Heart left ventricle (tissue), 16 donors: ENCODE results near the gene GRK3. TPM values are rescaled to one million over a fixed set of nuclear protein-coding genes. Genes with fewer than 3 reads are reported as not detected.

ENCODE experiments used
- ATAC-seq, 4 donors: fragments of 200-7000 bp; cut with Tn5 transposase; one replicate each; pipeline ENCODE4 v1.9.1; 2020 to 2022; ENCODE audit warnings: moderate library complexity in 4 of 4, mild to moderate bottlenecking in 3 of 4, moderate number of reproducible peaks in 1 of 4
- DNase-seq, 5 donors: peaks; one replicate each; pipeline ENCODE4 v3.0.0-alpha.2; 2020
- H3K27ac ChIP-seq, 12 donors: fragments of 200-600 bp; sonication (generic) in 4 of 12; one replicate each; pipeline versions ENCODE4 v1.5.0 to v1.8.0; 2016 to 2022; ENCODE audit warnings: mild to moderate bottlenecking in 2 of 12
- H3K27me3 ChIP-seq, 9 donors: fragments of 200-600 bp; sonication (generic) in 2 of 9; one replicate each; pipeline versions ENCODE4 v1.5.1 to v1.8.0; 2016 to 2022; ENCODE audit warnings: mild to moderate bottlenecking in 3 of 9
- H3K36me3 ChIP-seq, 9 donors: fragments of 200-600 bp; sonication (generic) in 2 of 9; one replicate each; pipeline versions ENCODE4 v1.5.0 to v1.8.0; 2018 to 2022; ENCODE audit warnings: mild to moderate bottlenecking in 2 of 9
- H3K4me1 ChIP-seq, 12 donors: fragments of 200-600 bp; sonication (generic) in 4 of 12; one replicate each; pipeline versions ENCODE4 v1.5.0 to v1.8.0; 2016 to 2022; ENCODE audit warnings: mild to moderate bottlenecking in 3 of 12
- H3K4me3 ChIP-seq, 12 donors: fragments of 200-600 bp; sonication (generic) in 4 of 12; one replicate each; pipeline versions ENCODE4 v1.5.0 to v1.8.0; 2017 to 2022; ENCODE audit warnings: mild to moderate bottlenecking in 9 of 12, moderate library complexity in 4 of 12
- H3K9me3 ChIP-seq, 12 donors: fragments of 200-600 bp; sonication (generic) in 4 of 12; one replicate each; pipeline versions ENCODE4 v1.5.0 to v1.8.0; 2016 to 2022; ENCODE audit warnings: mild to moderate bottlenecking in 1 of 12
- POLR2A ChIP-seq, 2 donors: fragments of 450-650 bp; IDR thresholded peaks; one replicate each; pipeline ENCODE4 v1.6.1; 2017; ENCODE audit warnings: antibody characterized with exemption in 2 of 2, mild to moderate bottlenecking in 2 of 2, moderate library complexity in 2 of 2
- WGBS, 4 donors: extraction: QIAGEN DNeasy Blood & Tissue Kit in 2 of 4; methylation state at CpG; one replicate each; pipeline versions ENCODE4 v1.1.5 to v1.1.7; 2013 to 2018; 5-methylcytosine and 5-hydroxymethylcytosine counted together
- intact Hi-C, 10 donors: fragments of 100-400 bp; cut with DNase I; formaldehyde crosslinking; loops; one replicate each; pipeline versions ENCODE4 v1.11.1 to v1.14.2; 2022
- polyA plus RNA-seq, 2 donors: library from polyadenylated mRNA; stranded (reverse); fragments of 200-250 nt; gene quantifications; one replicate each; pipeline ENCODE4 v1.2.3, GENCODE V29; 2013
- total RNA-seq, 9 donors: library from RNA; depleted of rRNA in 2 of 9; stranded (reverse); fragments of >200 nt in 2 of 9; fragmentation: NEBNext Ultra II Directional in 3 of 9; extraction: Animal tissue kit (Norgen Biotek cat#: 25700) in 3 of 9; gene quantifications; one replicate each; pipeline versions ENCODE4 v1.1.0 to v1.2.4, GENCODE V29; 2016 to 2023
- TF ChIP-seq, protein P1 (sequence below), 12 donors: fragments of 200-600 bp; sonication (generic) in 4 of 12; IDR thresholded peaks; one replicate each; pipeline versions ENCODE4 v1.5.0 to v1.8.0; 2018 to 2022; ENCODE audit warnings: antibody characterized with exemption in 12 of 12, mild to moderate bottlenecking in 5 of 12
- donor health status: ischemic (EF 13 %, LVEDD 7.1; RV severe dilation, severe dysfunction).
- donor health status: healthy with polysubstance abuse.
- donor health status: DM: no; HTN: yes; CAD: no.
- donor health status: DM: no; HTN: no; CAD: no.
- donor health status: ischemic (EF 25% LVEDD 6.9; RV normal size, moderate dysfunction).
- donor health status: ischemic (EF 25% LVEDD 5.7; RV mildly dilated, moderate dysfunction).
- donor health status: healthy.
- donor health status: DM: yes; HTN: yes; CAD: no.
- donor health status: ischemic (EF 35%, LVEDD 5.7; RV mildly dilated, moderate dysfunction).
- donor health status: nonischemic (EF 11% LVEDD 7.7; RV severe dilation, severe dysfunction).
- donor health status: DM: yes; HTN: yes; CAD: no.
- donor health status: PGD.
- donor health status: ischemic (EF 29% LVEDD 5.4; RV normal size, mild dysfunction).
- donor health status: nonischemic (EF 23%, LVEDD 6.1; RV moderate dilation, normal function).

GRK3 gene
- total and polyA plus RNA-seq, 11 donors: 1.1 to 16.2 (median 5.9) TPM

DNA sequence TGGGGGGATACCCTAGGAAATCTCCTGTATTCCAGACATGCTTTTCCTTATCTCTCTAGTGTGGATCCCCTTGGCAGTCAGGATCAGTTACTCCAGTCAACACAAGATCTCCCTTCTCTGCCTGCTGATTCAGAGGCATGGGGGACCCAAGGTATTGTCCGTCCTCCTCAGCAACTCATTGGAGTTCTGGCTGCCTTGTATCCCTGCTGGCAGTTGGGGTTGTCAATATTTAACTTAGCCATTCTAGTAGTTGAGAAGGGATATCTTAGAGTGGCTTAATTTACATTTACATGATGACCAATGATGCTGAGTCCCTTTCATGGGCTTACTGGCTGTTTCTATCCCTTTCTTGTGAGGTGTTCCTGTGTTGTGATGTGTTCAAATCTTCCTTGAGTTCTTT is 74.2 kb downstream of the GRK3 start:
- Histone ChIP-seq H3K27ac (no peak overlapping the region), H3K9me3 (peaks cover 0 to 9% (median 1%) of the 10 kb centered on the region in 12 donors), H3K4me1 (peaks cover 0 to 4% (median under 1%) of the 10 kb centered on the region in 12 donors), H3K27me3 (no peaks in the 10 kb centered on the region), H3K36me3 (peaks cover 0 to 9% (median 0%) of the 10 kb centered on the region in 9 donors), H3K4me3 (no peak overlapping the region)
- intact Hi-C loops: no loop called here
- no peak for DNase-seq
- TF ChIP-seq POLR2A (IDR thresholded peaks at IDR 0.05): no peak
- TF ChIP-seq, protein P1, sequence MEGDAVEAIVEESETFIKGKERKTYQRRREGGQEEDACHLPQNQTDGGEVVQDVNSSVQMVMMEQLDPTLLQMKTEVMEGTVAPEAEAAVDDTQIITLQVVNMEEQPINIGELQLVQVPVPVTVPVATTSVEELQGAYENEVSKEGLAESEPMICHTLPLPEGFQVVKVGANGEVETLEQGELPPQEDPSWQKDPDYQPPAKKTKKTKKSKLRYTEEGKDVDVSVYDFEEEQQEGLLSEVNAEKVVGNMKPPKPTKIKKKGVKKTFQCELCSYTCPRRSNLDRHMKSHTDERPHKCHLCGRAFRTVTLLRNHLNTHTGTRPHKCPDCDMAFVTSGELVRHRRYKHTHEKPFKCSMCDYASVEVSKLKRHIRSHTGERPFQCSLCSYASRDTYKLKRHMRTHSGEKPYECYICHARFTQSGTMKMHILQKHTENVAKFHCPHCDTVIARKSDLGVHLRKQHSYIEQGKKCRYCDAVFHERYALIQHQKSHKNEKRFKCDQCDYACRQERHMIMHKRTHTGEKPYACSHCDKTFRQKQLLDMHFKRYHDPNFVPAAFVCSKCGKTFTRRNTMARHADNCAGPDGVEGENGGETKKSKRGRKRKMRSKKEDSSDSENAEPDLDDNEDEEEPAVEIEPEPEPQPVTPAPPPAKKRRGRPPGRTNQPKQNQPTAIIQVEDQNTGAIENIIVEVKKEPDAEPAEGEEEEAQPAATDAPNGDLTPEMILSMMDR (IDR thresholded peaks at IDR 0.05): no peak
- no peak for ATAC-seq
- 97 to 100% (median 100%) methylated on average over 1 of the region's 1 CpG for WGBS, 4 donors

DNA sequence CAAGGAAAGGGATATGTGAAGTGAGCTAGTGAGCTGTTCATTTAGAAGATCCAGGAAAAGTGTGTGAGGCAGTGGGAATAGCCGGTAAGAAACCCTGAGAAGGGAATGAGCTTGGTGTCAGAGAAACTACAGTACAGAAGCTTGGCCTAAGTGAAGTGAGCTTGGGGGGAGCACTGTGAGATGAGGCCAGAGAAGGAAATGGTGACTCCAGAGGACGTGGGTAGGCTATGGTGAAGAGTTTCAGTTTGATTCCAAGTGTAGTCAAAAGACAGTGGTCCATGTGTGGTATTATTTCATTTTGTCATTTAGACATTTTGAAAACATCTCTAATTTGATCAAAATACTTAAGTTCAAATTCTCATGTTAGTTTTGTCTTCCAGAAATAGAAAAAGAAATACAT is 77.2 kb downstream of the GRK3 start:
- Histone ChIP-seq H3K36me3 (peaks cover 0 to 9% (median 0%) of the 10 kb centered on the region in 9 donors), H3K4me1 (peaks cover 0 to 15% (median 5%) of the 10 kb centered on the region in 12 donors), H3K4me3 (no peak overlapping the region), H3K27ac (no peak overlapping the region), H3K27me3 (no peaks in the 10 kb centered on the region), H3K9me3 (peaks cover 0 to 9% (median 1%) of the 10 kb centered on the region in 12 donors)
- no peak for DNase-seq
- no peak for ATAC-seq
- TF ChIP-seq POLR2A (IDR thresholded peaks at IDR 0.05): no peak
- TF ChIP-seq, protein P1 (IDR thresholded peaks at IDR 0.05): no peak
- intact Hi-C loops: no loop called here
- WGBS, 4 donors: 87 to 95% (median 89%) methylated on average over 2 of the region's 2 CpGs

DNA sequence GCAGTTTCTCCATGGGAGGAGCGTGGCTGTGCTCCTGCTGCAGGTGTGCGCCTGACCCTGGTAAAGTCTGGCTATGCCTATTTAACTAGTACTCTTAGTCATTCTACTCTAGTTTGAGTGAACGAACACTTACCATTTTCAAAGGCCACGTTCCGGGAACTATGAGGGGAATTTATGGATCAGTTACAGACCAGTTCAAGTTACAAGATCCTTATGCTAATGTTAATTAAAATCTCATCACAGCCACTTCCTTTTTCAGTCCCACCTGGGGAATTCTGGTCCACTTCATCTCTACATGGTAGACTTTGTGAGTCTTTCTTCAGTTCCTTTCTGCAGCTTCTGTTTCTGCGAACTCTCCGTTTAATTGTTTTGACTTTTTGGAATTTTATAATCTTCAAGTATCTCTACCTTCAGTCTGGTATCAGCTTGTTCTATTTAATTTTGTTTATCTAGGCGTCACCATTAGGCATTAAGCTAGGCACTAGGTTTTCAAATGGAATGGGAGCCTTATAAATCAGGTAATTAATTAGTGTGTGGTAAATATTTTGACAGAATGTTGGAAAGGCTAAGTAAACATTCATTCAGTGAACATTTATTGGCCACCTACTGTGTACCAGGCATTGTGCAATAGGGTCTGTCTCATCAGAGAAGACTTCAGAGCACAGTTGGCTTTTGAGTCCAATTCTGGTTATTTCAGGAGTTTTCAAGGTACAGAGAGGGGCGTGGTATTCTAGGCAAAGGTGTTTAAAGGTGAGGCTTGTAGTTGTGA is 78.9 kb downstream of the GRK3 start:
- 86 to 90% (median 88%) methylated on average over 9 of the region's 9 CpGs for WGBS, 4 donors
- Histone ChIP-seq H3K27me3 (no peaks in the 10 kb centered on the region), H3K27ac (peak overlapping the region in 4 of 12 donors; percentile 9 to 48 (median 30)), H3K9me3 (peaks cover 0 to 9% (median 1%) of the 10 kb centered on the region in 12 donors), H3K36me3 (peaks cover 0 to 4% (median 0%) of the 10 kb centered on the region in 9 donors), H3K4me3 (no peak overlapping the region), H3K4me1 (peaks cover 0 to 15% (median 5%) of the 10 kb centered on the region in 12 donors)
- intact Hi-C loops: no loop called here
- no peak for TF ChIP-seq POLR2A (IDR thresholded peaks at IDR 0.05)
- TF ChIP-seq, protein P1 (IDR thresholded peaks at IDR 0.05): no peak
- DNase-seq (no peak), ATAC-seq (no peak)

DNA sequence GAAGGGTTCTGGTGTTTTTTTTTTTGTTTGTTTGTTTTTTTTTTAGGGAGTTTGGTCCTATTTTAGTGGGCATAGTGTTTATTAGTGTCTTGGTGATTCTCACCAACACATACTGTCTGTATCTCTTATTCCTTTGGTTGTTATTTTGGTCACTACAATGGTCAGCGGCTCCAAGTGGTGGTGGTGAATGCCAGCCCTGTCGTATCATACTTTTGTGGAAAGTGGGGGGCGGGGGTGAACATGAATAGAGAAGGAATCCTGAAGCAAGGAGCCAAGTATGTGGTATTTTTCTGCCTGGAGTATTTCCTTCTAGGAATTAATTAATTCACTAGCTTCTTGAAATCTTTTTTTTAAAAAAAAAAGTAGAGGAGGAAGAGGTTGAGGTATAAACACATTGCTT is 79.6 kb downstream of the GRK3 start:
- peaks cover 0 to 9% (median 1%) of the 10 kb centered on the region in 12 donors for H3K9me3 ChIP-seq
- peak overlapping the region in 4 of 12 donors; percentile 9 to 48 (median 30) for H3K27ac ChIP-seq
- ATAC-seq: peak; percentile 84 to 97 (median 93)
- H3K36me3 ChIP-seq: peaks cover 0 to 4% (median 0%) of the 10 kb centered on the region in 9 donors
- no peak overlapping the region for H3K4me3 ChIP-seq
- peaks cover 0 to 15% (median 5%) of the 10 kb centered on the region in 12 donors for H3K4me1 ChIP-seq
- DNase-seq: peak in 4 of 5 donors; percentile 57 to 79 (median 70)
- no peaks in the 10 kb centered on the region for H3K27me3 ChIP-seq
- TF ChIP-seq POLR2A (IDR thresholded peaks at IDR 0.05): no peak
- TF ChIP-seq, protein P1 (IDR thresholded peaks at IDR 0.05): no peak
- intact Hi-C loops: no loop called here
- WGBS, 4 donors: 49 to 68% (median 57%) methylated on average over 3 of the region's 3 CpGs
